NCI-H1694 (cell line): ENCODE data around the gene MRPL43.
"Not testable (repeated sequence)": the region's sequence is repeated elsewhere in the genome, so short reads cannot be mapped to it uniquely, and the experiment has no call there.

Experiments
- DNase-seq: peaks from one replicate; lab custom pipeline; 2025; lab: John Stamatoyannopoulos, UW

The MRPL43 gene

DNA sequence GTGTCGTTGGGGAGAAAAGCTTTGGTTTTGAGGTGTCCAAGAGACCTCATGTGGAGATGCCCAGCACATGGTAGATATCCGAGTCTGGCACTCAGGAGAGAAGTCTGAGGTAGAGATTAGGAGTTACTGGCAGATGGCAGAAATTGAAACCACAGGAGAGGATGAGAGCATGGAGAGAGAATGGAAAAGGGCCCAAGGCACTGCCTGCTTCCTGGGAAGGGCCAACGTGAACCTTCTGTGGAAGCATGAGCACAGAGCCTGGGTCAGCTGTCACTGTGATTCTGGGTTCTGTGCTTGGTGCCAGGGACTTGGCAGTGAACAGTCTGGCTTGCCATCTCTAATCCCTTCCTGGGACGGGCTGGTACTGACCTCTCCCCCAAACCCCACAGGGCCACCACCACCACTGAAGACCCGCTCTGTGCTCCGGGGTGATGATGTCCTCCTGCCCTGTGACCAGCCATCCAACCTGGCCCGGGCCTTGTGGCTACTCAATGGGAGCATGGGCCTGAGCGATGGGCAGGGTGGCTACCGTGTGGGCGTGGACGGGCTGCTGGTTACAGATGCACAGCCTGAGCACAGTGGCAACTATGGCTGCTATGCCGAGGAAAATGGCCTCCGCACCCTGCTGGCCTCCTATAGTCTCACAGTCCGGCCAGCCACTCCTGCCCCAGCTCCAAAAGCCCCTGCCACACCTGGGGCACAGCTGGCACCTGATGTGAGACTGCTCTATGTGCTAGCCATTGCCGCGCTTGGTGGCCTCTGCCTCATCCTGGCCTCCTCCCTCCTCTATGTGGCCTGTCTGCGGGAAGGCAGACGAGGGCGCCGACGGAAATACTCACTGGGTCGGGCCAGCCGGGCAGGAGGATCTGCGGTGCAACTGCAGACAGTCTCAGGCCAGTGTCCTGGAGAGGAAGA lies 4.1 kb downstream of the MRPL43 start:
- DNase-seq, result no peak

DNA sequence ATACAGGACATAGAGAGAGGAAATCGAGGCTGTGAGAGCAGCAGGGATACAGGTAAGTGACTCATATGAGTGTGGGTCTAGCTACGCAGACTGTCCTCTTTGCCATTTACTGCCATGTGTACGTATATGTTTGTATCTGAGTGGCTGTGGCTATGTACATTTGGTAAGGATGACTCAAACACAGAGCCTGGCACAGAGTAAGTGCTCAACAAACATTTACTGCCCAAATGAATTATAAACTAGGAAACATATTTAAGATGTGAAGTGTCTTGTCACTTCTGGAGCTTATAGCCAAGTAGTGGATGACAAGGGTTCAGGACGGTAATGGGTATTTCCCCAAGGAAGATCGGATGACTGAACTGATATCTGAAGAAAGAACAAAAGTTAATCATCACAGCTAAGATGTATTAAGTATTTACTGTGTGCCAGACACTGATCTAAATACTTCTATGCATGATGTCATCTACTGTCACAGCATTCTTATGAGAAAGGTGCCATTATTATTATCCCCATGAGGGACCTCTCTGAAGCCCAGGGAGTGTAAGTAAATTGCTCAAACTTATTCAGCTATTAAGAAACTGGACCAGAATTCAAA lies 6.0 kb downstream of the MRPL43 start:
- DNase-seq, result no peak

DNA sequence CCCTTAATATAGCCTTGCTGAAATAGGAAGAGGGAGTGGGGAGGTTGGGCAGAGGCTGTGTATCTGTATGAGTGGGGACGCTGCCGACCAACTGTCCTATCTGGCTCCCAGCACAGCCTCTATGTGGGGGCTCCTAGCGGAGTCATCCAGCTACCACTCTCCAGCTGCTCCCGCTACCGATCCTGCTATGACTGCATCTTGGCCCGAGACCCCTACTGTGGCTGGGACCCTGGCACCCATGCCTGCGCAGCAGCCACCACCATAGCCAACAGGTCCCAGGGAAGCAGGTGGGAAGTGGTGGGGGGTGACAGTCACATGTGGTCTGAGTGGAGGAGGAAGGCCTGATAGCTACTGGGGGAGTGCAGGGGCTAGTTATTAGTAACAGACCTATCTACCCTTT lies 6.6 kb downstream of the MRPL43 start:
- DNase-seq, result no peak

DNA sequence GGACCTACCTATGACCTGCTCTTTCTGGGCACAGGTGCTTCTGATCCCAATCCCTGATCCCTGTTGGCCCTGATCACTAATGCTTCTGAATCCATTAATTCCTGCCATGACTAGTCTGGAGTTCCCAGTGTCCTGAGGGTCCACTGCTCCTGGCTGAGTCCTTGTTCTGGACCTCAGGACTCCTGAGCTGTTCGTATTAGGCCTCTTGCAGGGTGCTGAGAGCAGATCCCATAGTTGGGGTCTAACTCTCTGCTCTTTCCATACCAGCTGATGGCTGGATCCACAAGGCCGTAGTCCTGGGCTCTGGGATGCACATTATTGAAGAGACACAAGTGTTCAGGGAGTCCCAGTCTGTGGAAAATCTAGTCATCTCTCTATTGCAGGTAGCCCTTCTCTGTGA lies 7.0 kb downstream of the MRPL43 start:
- no peak for DNase-seq

DNA sequence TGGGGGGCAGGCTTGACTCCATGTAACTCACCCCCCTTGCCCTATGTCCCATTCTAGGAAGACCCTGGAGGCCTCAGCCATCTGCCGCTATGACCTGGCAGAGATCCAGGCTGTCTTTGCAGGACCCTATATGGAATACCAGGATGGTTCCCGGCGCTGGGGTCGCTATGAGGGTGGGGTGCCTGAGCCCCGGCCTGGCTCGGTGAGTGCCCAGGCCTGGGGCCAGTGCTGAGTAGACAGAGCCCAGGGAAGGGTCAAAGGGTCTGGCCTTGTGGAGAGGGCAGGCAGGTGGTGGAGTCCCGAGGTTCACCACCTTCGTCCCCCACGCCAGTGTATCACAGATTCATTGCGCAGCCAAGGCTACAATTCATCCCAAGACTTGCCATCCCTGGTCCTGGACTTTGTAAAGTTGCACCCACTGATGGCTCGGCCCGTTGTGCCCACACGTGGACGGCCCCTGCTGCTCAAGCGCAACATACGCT lies 7.5 kb downstream of the MRPL43 start:
- DNase-seq, result no peak

DNA sequence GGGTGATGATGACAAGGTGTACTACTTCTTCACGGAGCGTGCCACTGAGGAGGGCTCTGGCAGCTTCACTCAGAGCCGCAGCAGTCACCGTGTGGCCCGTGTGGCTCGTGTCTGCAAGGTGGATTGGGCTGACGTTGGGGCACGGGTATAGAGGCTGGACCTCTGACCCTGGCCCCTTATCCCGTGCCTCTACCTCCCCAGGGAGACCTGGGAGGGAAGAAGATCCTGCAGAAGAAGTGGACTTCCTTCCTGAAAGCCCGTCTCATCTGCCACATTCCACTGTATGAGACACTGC lies 8.4 kb downstream of the MRPL43 start:
- no peak for DNase-seq

DNA sequence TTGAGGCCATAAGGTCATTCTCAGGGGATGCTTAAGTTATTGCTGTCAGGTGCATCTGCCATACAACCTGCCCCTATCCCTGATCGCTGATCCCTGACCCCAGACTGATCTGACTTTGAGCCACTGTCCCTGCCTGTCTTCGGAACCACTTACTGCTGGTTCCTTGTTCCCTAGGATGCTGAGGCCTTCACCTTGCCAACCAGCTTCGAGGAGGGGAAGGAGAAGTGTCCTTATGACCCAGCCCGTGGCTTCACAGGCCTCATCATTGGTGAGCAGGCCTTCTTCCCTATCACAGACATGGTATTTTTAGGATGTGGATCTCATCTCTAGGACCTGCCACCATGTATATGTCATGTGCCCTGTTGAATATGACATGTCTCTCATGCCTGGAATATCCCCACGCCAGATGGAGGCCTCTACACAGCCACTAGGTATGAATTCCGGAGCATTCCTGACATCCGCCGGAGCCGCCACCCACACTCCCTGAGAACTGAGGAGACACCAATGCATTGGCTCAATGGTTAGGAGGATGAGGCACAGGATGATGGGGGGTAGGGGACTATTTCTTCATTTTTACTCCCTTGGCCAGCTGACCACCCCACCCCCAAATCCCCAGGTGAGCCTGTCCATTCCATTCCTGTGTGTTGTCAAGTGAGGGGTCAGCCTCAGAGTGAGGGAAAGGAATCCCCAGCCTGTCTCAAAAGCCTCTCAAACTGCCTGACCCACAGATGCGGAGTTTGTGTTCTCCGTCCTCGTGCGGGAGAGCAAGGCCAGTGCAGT lies 9.0 kb downstream of the MRPL43 start:
- no peak for DNase-seq

DNA sequence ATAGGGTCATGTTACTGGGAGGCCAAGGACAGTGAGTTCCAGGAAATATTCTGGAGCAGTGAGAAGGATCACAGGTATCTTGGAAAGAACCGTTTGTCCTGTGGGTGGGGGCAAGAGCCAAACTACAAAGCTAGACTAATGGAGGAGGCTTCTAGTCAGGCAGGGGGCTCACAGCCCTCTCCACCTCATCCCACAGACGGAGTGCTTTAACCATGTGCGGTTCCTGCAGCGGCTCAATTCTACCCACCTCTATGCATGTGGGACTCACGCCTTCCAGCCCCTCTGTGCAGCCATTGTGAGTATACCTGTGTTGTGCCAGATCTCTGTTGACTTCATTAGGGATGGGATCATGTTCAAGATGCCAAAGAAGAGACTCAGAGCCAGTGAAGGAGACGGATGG lies 9.9 kb downstream of the MRPL43 start:
- DNase-seq, result no peak

DNA sequence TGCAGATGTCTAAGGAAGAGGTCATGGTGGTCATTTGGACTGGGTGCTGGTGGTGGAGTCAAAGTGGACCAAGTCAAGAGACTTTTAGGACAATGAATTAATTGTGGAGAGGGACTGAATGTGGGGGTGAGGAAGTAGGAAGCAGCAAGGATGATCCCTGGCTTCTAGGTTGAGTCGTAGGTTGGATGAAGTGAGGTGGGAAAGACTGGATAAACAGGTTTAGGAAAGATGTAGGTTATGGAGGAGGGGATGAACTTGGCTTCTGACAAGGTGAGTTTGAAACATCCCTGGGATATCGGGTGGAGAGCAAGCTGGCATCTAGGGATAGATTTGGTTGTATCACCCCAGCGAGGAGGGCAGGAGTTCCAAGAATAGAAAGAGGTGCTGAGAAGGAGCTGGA lies 10.4 kb downstream of the MRPL43 start:
- DNase-seq, result no peak

DNA sequence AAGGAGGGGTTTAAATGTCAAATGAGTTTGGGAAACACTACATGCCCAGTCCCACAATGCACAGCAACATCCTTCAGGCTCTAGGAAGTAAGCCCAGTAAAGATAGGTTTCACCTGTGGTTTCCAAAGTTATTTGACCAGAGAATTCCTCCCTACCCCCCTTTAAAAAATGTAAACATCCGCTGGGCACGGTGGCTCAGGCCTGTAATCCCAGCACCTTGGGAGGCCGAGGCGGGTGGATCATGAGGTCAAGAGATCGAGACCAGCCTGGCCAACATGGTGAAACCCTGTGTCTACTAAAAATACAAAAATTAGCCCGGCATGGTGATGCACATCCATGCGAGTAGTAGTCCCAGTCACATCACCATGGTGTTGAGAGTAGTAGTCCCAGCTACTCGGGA lies 11.9 kb downstream of the MRPL43 start:
- not testable (repeated sequence) for DNase-seq

DNA sequence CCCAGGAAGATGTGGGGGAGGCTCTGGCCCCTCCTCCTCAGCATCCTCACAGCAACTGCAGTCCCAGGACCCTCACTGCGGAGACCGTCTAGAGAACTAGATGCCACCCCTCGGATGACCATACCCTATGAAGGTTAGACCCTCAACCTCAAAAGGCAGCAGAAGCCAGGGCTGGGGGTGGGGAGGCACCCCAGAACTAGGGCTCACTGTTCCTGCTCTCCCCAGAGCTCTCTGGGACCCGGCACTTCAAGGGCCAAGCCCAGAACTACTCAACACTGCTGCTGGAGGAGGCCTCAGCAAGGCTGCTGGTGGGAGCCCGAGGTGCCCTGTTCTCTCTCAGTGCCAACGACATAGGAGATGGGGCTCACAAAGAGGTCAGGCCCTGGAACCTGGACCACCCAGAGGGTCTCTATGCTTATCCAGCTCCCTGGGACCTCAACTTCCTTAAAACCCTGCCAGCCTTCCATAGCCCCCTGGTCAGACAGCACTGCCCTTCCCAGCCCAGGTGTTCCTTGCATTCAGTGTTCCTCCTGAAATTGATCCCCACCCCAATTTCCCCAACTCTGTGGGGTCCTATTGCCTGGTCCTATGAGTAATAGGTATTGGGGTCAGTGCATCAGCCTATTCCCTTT lies 14.3 kb downstream of the MRPL43 start:
- no peak for DNase-seq

DNA sequence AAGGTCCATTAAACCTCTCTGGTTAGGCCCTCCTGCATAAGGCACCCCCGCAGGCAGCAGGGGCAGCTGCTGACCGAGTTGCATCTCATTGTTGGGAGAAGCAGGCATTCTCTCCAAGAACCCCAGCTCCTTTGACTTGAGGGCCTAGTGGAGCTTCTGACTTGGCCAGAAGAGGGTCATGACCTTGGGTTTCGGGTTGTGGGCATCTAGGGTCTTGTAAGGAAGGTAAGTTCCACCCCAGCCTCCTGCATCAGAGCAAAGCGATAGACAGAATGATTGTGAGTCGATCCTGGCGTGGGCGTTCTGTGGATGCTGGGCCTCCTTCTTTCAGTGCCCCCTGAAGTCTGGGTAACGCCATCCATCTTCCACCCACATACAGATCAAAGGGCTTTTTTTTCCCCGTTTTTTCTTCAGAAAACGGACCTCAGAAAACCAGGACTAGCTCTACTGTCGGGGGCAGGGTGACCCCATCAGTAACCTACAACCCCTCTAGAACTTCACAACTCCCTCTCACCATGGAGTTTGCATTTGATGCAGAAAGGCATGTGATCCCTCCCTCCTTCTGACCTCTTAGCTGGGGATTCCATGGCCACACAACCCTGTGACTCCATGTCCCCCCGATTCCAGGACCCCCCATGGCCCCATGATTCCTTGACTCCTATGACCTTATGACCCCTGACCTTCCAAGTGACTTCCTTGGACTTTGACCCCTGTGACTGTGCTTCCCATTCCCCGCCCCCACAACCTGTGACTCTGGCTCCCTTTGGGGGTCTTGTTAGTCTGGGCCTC lies 15.0 kb downstream of the MRPL43 start:
- no peak for DNase-seq

DNA sequence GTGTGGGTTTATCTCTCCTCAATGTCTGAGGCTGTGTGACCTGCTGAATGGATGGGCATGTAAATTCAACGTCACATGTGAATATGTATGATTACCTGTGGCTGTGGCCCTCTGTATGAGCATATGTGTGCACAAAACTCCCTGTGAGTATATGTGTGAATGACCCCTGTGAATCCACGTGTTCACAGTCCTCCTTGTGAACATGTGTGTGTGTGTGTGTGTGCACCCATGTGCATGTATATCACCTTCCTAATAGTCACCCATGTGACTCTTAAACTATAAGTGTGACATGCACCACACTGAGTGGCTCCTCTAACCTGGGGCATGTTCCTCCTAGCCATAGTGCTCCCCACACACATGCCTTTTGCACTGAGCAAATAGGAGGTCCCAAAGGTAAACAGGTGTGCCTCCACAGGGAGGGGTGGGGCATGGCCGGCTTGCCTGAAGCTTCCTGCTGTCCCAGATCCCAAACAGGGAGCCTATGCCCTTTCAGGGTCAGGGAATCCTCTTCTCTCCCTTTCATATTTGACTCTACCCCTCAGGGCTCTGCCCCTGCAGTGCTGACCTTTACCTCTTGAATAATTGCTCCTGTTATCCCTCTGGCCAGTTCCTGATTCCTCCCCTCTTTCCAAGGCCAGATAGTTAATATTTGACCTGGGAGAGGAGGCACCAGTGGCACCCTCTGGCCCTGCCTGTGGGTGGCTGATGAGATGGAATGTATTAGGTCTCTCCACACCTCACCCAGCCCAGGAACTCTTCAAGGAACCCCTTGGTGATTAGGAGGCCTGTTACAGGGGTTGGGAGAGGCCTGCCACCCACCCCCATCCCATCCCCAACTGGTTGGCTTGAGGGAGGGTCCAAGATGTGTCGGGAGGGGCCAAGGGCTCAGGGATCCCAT lies 16.1 kb downstream of the MRPL43 start:
- DNase-seq, result no peak

DNA sequence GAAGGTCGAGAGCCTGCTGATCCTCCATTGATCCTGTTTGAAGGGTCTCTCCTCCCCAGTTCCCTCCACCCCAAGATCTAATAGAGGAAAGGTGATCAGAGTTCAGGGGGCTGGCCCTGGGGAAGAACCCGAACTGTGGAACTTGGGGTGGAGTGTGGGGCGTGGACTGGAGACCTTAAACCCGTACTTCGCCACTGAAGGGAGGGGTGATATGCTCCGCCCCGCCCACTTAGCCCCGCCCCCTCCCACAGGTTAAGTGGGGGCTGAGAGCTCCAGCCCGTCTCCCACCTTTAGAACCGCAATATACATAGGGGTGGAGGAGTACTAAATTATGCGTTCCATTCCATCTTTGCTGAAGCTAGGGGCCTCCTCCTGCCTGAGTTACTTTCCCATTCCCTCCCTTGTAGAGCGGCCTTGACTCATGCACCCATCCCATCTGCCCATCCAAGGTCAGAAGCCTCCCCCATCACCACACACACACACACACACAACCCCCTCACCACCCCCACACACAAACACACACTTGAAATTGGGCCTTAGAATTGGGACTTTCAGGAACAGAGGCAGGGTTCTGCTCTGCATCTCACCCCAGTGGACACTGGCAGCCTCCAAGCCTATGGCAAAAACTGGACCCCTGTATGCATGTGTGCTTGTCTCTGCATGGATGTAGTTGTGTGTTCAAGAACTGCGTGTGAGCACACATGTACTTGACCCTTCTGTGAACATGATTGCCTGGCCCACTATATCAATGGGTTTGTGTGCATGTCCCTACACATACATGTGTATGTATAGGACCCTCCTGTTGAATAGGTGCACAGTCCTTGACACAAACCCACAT lies 17.0 kb downstream of the MRPL43 start:
- no peak for DNase-seq

DNA sequence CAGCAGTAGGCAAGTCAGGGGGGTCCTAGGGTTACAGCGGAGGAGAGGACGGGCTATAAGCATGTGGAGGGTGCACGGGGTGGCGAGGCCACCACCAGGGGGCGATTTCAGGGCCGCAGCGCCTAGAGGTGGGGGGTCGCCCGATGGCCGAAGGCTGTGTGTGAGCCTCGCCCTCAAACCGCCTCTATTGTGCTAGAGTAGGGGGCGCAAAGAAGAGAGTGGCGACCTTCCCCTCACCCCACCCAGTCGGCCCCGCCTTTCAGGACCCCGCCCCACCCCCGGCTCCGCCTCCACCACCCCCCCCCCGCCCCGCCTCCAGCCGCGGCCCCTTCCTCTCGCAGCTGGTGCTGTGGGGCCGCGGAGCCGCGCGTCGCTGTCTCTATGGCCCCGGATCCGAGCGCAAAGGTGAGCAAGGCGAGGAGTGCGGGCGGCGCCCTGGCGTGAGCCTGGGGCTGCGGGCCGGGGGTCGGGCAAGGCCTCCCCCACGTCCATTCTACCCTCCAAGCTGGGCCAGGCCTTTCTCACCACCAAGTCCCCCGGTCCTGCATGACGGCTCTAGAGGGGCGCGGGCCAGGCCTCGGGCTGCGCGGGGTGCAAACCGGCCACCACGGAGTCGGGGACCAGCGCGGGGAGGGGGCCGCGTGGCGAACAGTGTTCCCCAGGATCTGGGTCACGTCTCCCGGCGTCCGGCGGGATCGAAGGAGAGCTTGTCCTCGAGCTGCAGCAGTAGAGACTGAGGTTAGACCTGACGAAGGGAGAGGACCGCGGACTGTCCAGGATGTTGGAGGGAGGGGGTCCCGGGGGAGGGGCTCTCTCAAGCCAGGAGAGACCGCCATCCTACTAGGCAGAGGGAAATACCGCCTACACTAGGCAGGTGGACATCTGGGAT lies 17.9 kb downstream of the MRPL43 start, which contains the start of gene SEMA4G:
TSS of gene SEMA4G (plus strand) at position 318 of the 889 bp plus-strand sequence. CDS start 3,409 bp downstream, outside the sequence.
- no peak for DNase-seq

DNA sequence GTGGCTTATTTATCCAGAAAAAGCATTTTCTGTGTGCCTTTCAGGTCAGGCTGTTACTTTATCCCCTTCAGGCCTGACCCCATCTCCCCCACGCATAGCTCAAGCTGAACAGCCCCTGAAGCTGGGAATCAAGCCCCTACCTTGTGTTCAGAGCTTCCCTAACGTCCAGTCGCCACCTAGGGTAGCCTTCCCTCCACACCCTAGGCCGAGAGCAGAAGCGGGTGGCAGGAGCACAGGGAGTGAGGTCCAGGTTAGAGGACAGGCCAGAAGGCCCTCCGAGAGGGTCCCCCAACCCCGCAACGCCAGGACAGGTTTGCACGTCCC lies 18.5 kb downstream of the MRPL43 start:
- no peak for DNase-seq

DNA sequence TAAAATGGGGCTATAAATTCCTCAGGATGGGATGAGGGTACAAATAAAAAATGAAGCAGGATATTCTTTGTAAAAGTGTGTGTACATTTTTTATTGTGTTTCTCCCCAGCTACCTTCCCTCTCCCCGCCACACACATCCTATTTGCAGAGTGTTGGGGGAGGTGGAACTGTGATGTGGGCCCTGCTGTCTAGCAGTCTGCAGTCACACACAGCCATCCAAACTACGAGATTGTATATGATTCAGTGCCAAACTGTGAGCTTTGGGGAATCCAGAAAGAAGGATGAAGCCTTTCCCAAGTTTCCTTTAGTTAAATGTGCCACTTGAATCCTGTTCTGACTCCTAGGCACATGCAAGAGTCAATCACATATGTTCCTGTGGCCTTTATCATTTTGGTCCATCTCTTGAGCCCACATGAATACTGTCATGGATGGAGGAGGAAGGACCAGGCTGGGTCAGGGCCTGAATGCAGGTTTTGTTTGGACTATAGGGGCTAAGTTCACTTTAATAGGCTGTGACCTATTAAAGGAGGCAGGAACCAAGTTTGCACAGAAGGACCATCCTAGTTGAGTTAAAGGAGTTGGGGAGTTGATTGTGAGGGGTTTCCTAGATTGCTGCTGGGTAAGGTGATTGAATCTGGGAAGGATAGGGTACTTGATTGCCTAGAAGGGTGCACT lies 19.1 kb downstream of the MRPL43 start:
- no peak for DNase-seq

DNA sequence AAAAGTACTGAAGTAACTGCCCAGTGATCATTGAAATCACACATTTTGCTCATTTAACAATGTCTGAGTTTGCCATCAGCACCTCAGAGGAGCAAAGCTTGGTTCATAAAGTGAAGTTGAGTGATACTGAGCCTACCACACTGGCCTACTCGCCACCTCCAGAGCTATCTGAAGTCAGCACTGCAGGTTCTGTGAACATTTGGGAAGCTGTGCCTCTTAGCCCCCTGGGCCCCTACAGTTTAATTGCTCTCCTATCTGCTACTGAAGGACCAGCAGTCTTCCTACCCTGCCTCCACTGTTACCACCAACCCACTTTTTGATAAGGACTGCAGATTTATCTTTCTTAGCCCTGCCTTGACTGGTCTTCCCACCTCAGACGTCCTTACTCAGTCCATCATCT lies 20.0 kb downstream of the MRPL43 start:
- DNase-seq, result no peak
